Bone marrow (tissue), 2 donors: Measurements from ENCODE around the gene CLUH.
"Not testable (repeated sequence)": the region's sequence is repeated elsewhere in the genome, so short reads cannot be mapped to it uniquely, and the experiment has no call there.

Source experiments
- DNase-seq, 2 donors: peaks; one replicate each; lab custom pipeline; 2025; lab: John Stamatoyannopoulos, UW

CLUH gene

GRCh38 chr17:2701996-2702741 is 9.4 kb downstream of the CLUH start:
- DNase-seq, result no peak

GRCh38 chr17:2701161-2701995 is 10.2 kb downstream of the CLUH start:
- no peak for DNase-seq

GRCh38 chr17:2700491-2701141 is 10.9 kb downstream of the CLUH start:
- DNase-seq, result no peak

- no peak for DNase-seq
Observed at GRCh38 chr17:2700030-2700490, 11.5 kb downstream of the CLUH start.

GRCh38 chr17:2699216-2699805 is 12.3 kb downstream of the CLUH start:
- DNase-seq, result not testable (repeated sequence)

GRCh38 chr17:2697611-2698162 is 13.9 kb downstream of the CLUH start:
- no peak for DNase-seq

GRCh38 chr17:2695961-2696760 is 15.4 kb downstream of the CLUH start:
- no peak for DNase-seq

GRCh38 chr17:2695243-2695960 is 16.2 kb downstream of the CLUH start:
- no peak for DNase-seq

GRCh38 chr17:2694381-2695242 is 17.0 kb downstream of the CLUH start:
- no peak for DNase-seq

GRCh38 chr17:2693561-2694380 is 17.8 kb downstream of the CLUH start:
- no peak for DNase-seq

GRCh38 chr17:2692781-2693135 is 18.8 kb downstream of the CLUH start:
- no peak for DNase-seq

GRCh38 chr17:2691965-2692780 is 19.4 kb downstream of the CLUH start:
- DNase-seq, result no peak

GRCh38 chr17:2691069-2691871 is 20.3 kb downstream of the CLUH start:
- DNase-seq, result no peak

- no peak for DNase-seq
Observed at GRCh38 chr17:2690165-2691068, 21.1 kb downstream of the CLUH start.

GRCh38 chr17:2689411-2690164 is 22.0 kb downstream of the CLUH start:
- no peak for DNase-seq
